GM12891 (cell line): ENCODE data around the gene OR14K1.

ENCODE experiments used
- PAX5 ChIP-seq: IDR thresholded peaks from 2 replicates; pipeline ENCODE4 v1.6.1; 2011; ENCODE audit warnings: low read length, moderate library complexity, mild to moderate bottlenecking; ENCODE audit not compliant: insufficient read depth, severe bottlenecking
- POLR2A ChIP-seq: IDR thresholded peaks from 2 replicates; pipeline ENCODE4 v1.6.1; 2011; ENCODE audit warnings: low read depth, low read length, control low read depth
- POLR2AphosphoS5 ChIP-seq: IDR thresholded peaks from 2 replicates; pipeline ENCODE4 v1.6.1; 2011; ENCODE audit warnings: low read depth, low read length, control low read depth
- POU2F2 ChIP-seq: IDR thresholded peaks from 2 replicates; pipeline ENCODE4 v1.6.1; 2011; ENCODE audit warnings: low read depth, mild to moderate bottlenecking, control low read depth, low read length, moderate library complexity
- SPI1 ChIP-seq: IDR thresholded peaks from 2 replicates; pipeline ENCODE4 v1.6.1; 2011; ENCODE audit warnings: low read depth, low read length, control low read depth
- TAF1 ChIP-seq: IDR thresholded peaks from 2 replicates; pipeline ENCODE4 v1.6.1; 2011; ENCODE audit warnings: low read depth, low read length, control low read depth

- TF ChIP-seq POLR2AphosphoS5 (no peak), POLR2A (no peak), SPI1 (no peak), TAF1 (no peak), POU2F2 (no peak), PAX5 (no peak)
Measured at GRCh38 chr1:247741756-247742155, 3.3 kb downstream of the OR14K1 start.
